Measurements from ENCODE around the gene STAG1.

Gene STAG1

GRCh38 chr3:136293279-136293678 is 458.9 kb downstream of the STAG1 start:
- H3K4me3 ChIP-seq (ENCODE audit: low read depth, low read length), result no peak overlapping the region
- TF ChIP-seq, protein P1, sequence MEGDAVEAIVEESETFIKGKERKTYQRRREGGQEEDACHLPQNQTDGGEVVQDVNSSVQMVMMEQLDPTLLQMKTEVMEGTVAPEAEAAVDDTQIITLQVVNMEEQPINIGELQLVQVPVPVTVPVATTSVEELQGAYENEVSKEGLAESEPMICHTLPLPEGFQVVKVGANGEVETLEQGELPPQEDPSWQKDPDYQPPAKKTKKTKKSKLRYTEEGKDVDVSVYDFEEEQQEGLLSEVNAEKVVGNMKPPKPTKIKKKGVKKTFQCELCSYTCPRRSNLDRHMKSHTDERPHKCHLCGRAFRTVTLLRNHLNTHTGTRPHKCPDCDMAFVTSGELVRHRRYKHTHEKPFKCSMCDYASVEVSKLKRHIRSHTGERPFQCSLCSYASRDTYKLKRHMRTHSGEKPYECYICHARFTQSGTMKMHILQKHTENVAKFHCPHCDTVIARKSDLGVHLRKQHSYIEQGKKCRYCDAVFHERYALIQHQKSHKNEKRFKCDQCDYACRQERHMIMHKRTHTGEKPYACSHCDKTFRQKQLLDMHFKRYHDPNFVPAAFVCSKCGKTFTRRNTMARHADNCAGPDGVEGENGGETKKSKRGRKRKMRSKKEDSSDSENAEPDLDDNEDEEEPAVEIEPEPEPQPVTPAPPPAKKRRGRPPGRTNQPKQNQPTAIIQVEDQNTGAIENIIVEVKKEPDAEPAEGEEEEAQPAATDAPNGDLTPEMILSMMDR (IDR thresholded peaks at IDR 0.05; ENCODE audit: low read depth, low read length), result no peak

- TF ChIP-seq, protein P1 (IDR thresholded peaks at IDR 0.05; ENCODE audit: low read depth, low read length), result no peak
- H3K4me3 ChIP-seq (ENCODE audit: low read depth, low read length), result no peak overlapping the region
Measured at GRCh38 chr3:136292500-136292899, 459.7 kb downstream of the STAG1 start.

- H3K4me3 ChIP-seq (ENCODE audit: low read depth, low read length), result no peak overlapping the region
- TF ChIP-seq, protein P1 (IDR thresholded peaks at IDR 0.05; ENCODE audit: low read depth, low read length), result no peak
Measured at GRCh38 chr3:136291302-136291701, 460.9 kb downstream of the STAG1 start.
